CD4-positive, CD25-positive, alpha-beta regulatory T cell (primary cell): Measurements from ENCODE around the gene NPDC1. TPM values are rescaled to one million over a fixed set of nuclear protein-coding genes. Genes with fewer than 3 reads are reported as not detected.
A peak's percentile ranks its signal among the peaks of the same experiment; 100 is the strongest.

Source experiments
- ATAC-seq, 2 donors: fragments of 150-1000 bp; cut with Tn5 transposase; one replicate each; pipeline ENCODE4 v1.10.0; 2021; ENCODE audit warnings: low read depth in 2 of 2, moderate number of reproducible peaks in 2 of 2, moderate library complexity in 1 of 2
- DNase-seq, 3 donors: peaks; one replicate each; pipeline versions ENCODE4 v3.0.0 to v3.0.0-alpha.2; 2012 to 2022; ENCODE audit warnings: mixed read lengths in 1 of 3
- H3K27ac ChIP-seq: one replicate; pipeline ENCODE4 v1.7.0; 2013; ENCODE audit warnings: mild to moderate bottlenecking, low read length; ENCODE audit not compliant: insufficient read depth, poor library complexity, severe bottlenecking
- H3K27me3 ChIP-seq: one replicate; pipeline ENCODE4 v1.7.0; 2013; ENCODE audit warnings: low read length; ENCODE audit not compliant: control insufficient read depth, insufficient read depth
- H3K36me3 ChIP-seq: one replicate; pipeline ENCODE4 v1.7.0; 2013; ENCODE audit warnings: mild to moderate bottlenecking, low read length, moderate library complexity; ENCODE audit not compliant: control insufficient read depth, insufficient read depth
- H3K4me1 ChIP-seq: 2 replicates; pipeline ENCODE4 v1.7.0; 2013; ENCODE audit warnings: mild to moderate bottlenecking, low read length; ENCODE audit not compliant: insufficient read depth, control insufficient read depth, poor library complexity, severe bottlenecking
- H3K4me3 ChIP-seq: one replicate; pipeline ENCODE4 v1.7.0; 2013; ENCODE audit warnings: low read depth, mild to moderate bottlenecking, low read length, moderate library complexity
- H3K9me3 ChIP-seq, 2 experiments: 1 replicate in 1 of 2; 2 replicates in 1 of 2; pipeline ENCODE4 v1.7.0; 2013; ENCODE audit warnings: low read length in 2 of 2, mild to moderate bottlenecking in 1 of 2, moderate library complexity in 1 of 2; ENCODE audit not compliant: control insufficient read depth in 2 of 2
- H3K27ac Mint-ChIP-seq, 3 donors: one replicate each; pipeline ENCODE4 v1.8.0; 2020 to 2022; ENCODE audit warnings: mild to moderate bottlenecking in 3 of 3, mixed read lengths in 3 of 3, moderate library complexity in 2 of 3
- H3K27me3 Mint-ChIP-seq: one replicate; pipeline ENCODE4 v1.8.0; 2022; ENCODE audit warnings: mild to moderate bottlenecking, mixed read lengths
- H3K36me3 Mint-ChIP-seq: one replicate; pipeline ENCODE4 v1.8.0; 2020; ENCODE audit warnings: mixed read lengths
- H3K4me1 Mint-ChIP-seq, 4 donors: one replicate each; pipeline ENCODE4 v1.8.0; 2020 to 2022; ENCODE audit warnings: mixed read lengths in 4 of 4, mild to moderate bottlenecking in 1 of 4
- H3K4me3 Mint-ChIP-seq, 4 donors: one replicate each; pipeline ENCODE4 v1.8.0; 2020 to 2022; ENCODE audit warnings: mild to moderate bottlenecking in 4 of 4, mixed read lengths in 4 of 4, moderate library complexity in 3 of 4
- H3K9me3 Mint-ChIP-seq, 7 donors: one replicate each; pipeline ENCODE4 v1.8.0; 2020 to 2022; ENCODE audit warnings: mixed read lengths in 7 of 7, mild to moderate bottlenecking in 3 of 7, moderate library complexity in 2 of 7
- polyA plus RNA-seq, 4 donors: library from polyadenylated mRNA; unstranded; fragments of 300-500 nt; fragmentation: Illumina TruSeq; gene quantifications; one replicate each; pipeline ENCODE4 v1.2.3, GENCODE V29; 2021
- total RNA-seq: library from RNA; stranded (reverse); gene quantifications from one replicate; pipeline ENCODE4 v1.2.3, GENCODE V29; 2022

Gene NPDC1
- total and polyA plus RNA-seq, 5 donors from 2014 or later: 4.2 to 106 (median 12.1) TPM

- H3K9me3 ChIP-seq: no peaks in the 10 kb centered on the region
- peak within 1 kb of the TSS; percentile 86 to 95 (median 89) for H3K4me3 Mint-ChIP-seq
- peaks cover 0 to 4% (median 0%) of the 10 kb centered on the region in 7 donors for H3K9me3 Mint-ChIP-seq
- H3K27ac ChIP-seq: peak within 1 kb of the TSS; percentile 85
- no peaks in the 10 kb centered on the region for H3K27me3 ChIP-seq
- no peaks in the 10 kb centered on the region for H3K36me3 ChIP-seq
- H3K4me1 ChIP-seq: peaks cover 42% of the 10 kb centered on the region
- H3K4me3 ChIP-seq: peak within 1 kb of the TSS; percentile 48
- H3K36me3 Mint-ChIP-seq: no peaks in the 10 kb centered on the region
- peak within 1 kb of the TSS; percentile 75 to 82 (median 81) for H3K27ac Mint-ChIP-seq
- peaks cover 14% of the 10 kb centered on the region for H3K27me3 Mint-ChIP-seq
- DNase-seq: peak; percentile 89 to 92 (median 92)
- peak; percentile 91 for ATAC-seq
- H3K4me1 Mint-ChIP-seq: peaks cover 0 to 29% (median 12%) of the 10 kb centered on the region in 4 donors
Measured at GRCh38 chr9:136991993-136992818, 53.8 kb downstream of the NPDC1 start, which contains the start of gene PAXX. TSS of gene PAXX (plus strand) at chr9:136992422. CDS start at chr9:136992444, 22 bp downstream.

- Histone ChIP-seq H3K27me3 (peaks cover 2% of the 10 kb centered on the region), H3K9me3 (no peaks in the 10 kb centered on the region), H3K36me3 (no peaks in the 10 kb centered on the region), H3K4me1 (peaks cover 26% of the 10 kb centered on the region), H3K27ac (no peak overlapping the region), H3K4me3 (no peak overlapping the region)
- Mint-ChIP-seq H3K4me1 (peaks cover 0 to 23% (median 9%) of the 10 kb centered on the region in 4 donors), H3K9me3 (peaks cover 0 to 4% (median 0%) of the 10 kb centered on the region in 7 donors), H3K27me3 (peaks cover 24% of the 10 kb centered on the region), H3K4me3 (peak overlapping the region; percentile 77 to 89 (median 86)), H3K36me3 (no peaks in the 10 kb centered on the region), H3K27ac (peak overlapping the region in 1 of 3 donors; percentile 75)
- no peak for ATAC-seq
- DNase-seq: no peak
Measured at GRCh38 chr9:136990242-136990911, 55.6 kb downstream of the NPDC1 start.

Other genes with a start within 250 kb of the NPDC1 start
Only the 30 nearest of the 37 such genes appear.
- 2.7 TPM for gene MAMDC4, start 193.8 kb downstream of the NPDC1 start, total RNA-seq
- gene MAMDC4, start 193.8 kb downstream of the NPDC1 start, polyA plus RNA-seq: under 1 TPM in 1 of 4 donors, not detected in 3; 0.30 TPM
- gene EDF1, start 179.9 kb downstream of the NPDC1 start, total RNA-seq: 219 TPM
- gene EDF1, start 179.9 kb downstream of the NPDC1 start, polyA plus RNA-seq: 100 to 1,000 TPM; 297 to 398 (median 339) TPM
- 28.6 TPM for gene TRAF2, start 159.7 kb downstream of the NPDC1 start, total RNA-seq
- gene TRAF2, start 159.7 kb downstream of the NPDC1 start, polyA plus RNA-seq: 10 to 100 TPM; 11.0 to 23.0 (median 15.6) TPM
- 96.9 TPM for gene FBXW5, start 101.4 kb downstream of the NPDC1 start, total RNA-seq
- 100 to 1,000 TPM in 3 of 4 donors, 10 to 100 TPM in 1; 91.6 to 134 (median 121) TPM for gene FBXW5, start 101.4 kb downstream of the NPDC1 start, polyA plus RNA-seq
- gene C8G, start 100.9 kb downstream of the NPDC1 start, total RNA-seq: 1.1 TPM
- under 1 TPM in 1 of 4 donors, not detected in 3; 0.96 TPM for gene C8G, start 100.9 kb downstream of the NPDC1 start, polyA plus RNA-seq
- gene LCN12, start 93.9 kb downstream of the NPDC1 start, total RNA-seq: 1.4 TPM
- not detected for gene LCN12, start 93.9 kb downstream of the NPDC1 start, polyA plus RNA-seq
- 15.4 TPM for gene PTGDS, start 68.7 kb downstream of the NPDC1 start, total RNA-seq
- gene PTGDS, start 68.7 kb downstream of the NPDC1 start, polyA plus RNA-seq: under 1 TPM in 1 of 4 donors, not detected in 3; 0.47 TPM
- gene LCNL1, start 63.2 kb downstream of the NPDC1 start, total RNA-seq: not detected
- gene LCNL1, start 63.2 kb downstream of the NPDC1 start, polyA plus RNA-seq: not detected
- 83.3 TPM for gene PAXX, start 53.8 kb downstream of the NPDC1 start, total RNA-seq
- 10 to 100 TPM; 46.7 to 67.5 (median 66.0) TPM for gene PAXX, start 53.8 kb downstream of the NPDC1 start, polyA plus RNA-seq
- 1.0 TPM for gene CLIC3, start 49.6 kb downstream of the NPDC1 start, total RNA-seq
- gene CLIC3, start 49.6 kb downstream of the NPDC1 start, polyA plus RNA-seq: 1 to 10 TPM in 3 of 4 donors, under 1 TPM in 1; 0.38 to 4.5 (median 2.9) TPM
- 135 TPM for gene ABCA2, start 17.9 kb downstream of the NPDC1 start, total RNA-seq
- gene ABCA2, start 17.9 kb downstream of the NPDC1 start, polyA plus RNA-seq: 1 to 10 TPM; 3.8 to 4.5 (median 4.3) TPM
- gene FUT7, start 14.1 kb downstream of the NPDC1 start, total RNA-seq: 15.2 TPM
- gene FUT7, start 14.1 kb downstream of the NPDC1 start, polyA plus RNA-seq: 10 to 100 TPM; 31.8 to 79.0 (median 42.9) TPM
- not detected for gene ENTPD2, start 7.9 kb upstream of the NPDC1 start, total RNA-seq
- gene ENTPD2, start 7.9 kb upstream of the NPDC1 start, polyA plus RNA-seq: not detected
- 1.2 TPM for gene SAPCD2, start 24.4 kb upstream of the NPDC1 start, total RNA-seq
- under 1 TPM; 0.09 to 0.62 (median 0.18) TPM for gene SAPCD2, start 24.4 kb upstream of the NPDC1 start, polyA plus RNA-seq
- 14.8 TPM for gene UAP1L1, start 31.3 kb upstream of the NPDC1 start, total RNA-seq
- gene UAP1L1, start 31.3 kb upstream of the NPDC1 start, polyA plus RNA-seq: 1 to 10 TPM; 1.3 to 3.6 (median 1.7) TPM
- gene MAN1B1, start 40.8 kb upstream of the NPDC1 start, total RNA-seq: 71.3 TPM
- 10 to 100 TPM; 42.1 to 53.5 (median 45.7) TPM for gene MAN1B1, start 40.8 kb upstream of the NPDC1 start, polyA plus RNA-seq
- 343 TPM for gene DPP7, start 68.6 kb upstream of the NPDC1 start, total RNA-seq
- 100 to 1,000 TPM; 119 to 164 (median 153) TPM for gene DPP7, start 68.6 kb upstream of the NPDC1 start, polyA plus RNA-seq
- gene GRIN1, start 93.0 kb upstream of the NPDC1 start, total RNA-seq: not detected
- gene GRIN1, start 93.0 kb upstream of the NPDC1 start, polyA plus RNA-seq: not detected
- not detected for gene LRRC26, start 123.9 kb upstream of the NPDC1 start, total RNA-seq
- not detected for gene LRRC26, start 123.9 kb upstream of the NPDC1 start, polyA plus RNA-seq
- not detected for gene TMEM210, start 125.9 kb upstream of the NPDC1 start, total RNA-seq
- not detected for gene TMEM210, start 125.9 kb upstream of the NPDC1 start, polyA plus RNA-seq
- gene ANAPC2, start 142.4 kb upstream of the NPDC1 start, total RNA-seq: 127 TPM
- 1 to 10 TPM; 7.5 to 8.7 (median 8.0) TPM for gene ANAPC2, start 142.4 kb upstream of the NPDC1 start, polyA plus RNA-seq
- 54.3 TPM for gene SSNA1, start 142.5 kb upstream of the NPDC1 start, total RNA-seq
- 100 to 1,000 TPM; 112 to 150 (median 130) TPM for gene SSNA1, start 142.5 kb upstream of the NPDC1 start, polyA plus RNA-seq
- 5.9 TPM for gene TPRN, start 154.6 kb upstream of the NPDC1 start, total RNA-seq
- under 1 TPM; 0.27 to 0.91 (median 0.43) TPM for gene TPRN, start 154.6 kb upstream of the NPDC1 start, polyA plus RNA-seq
- 20.7 TPM for gene TMEM203, start 159.5 kb upstream of the NPDC1 start, total RNA-seq
- gene TMEM203, start 159.5 kb upstream of the NPDC1 start, polyA plus RNA-seq: 100 to 1,000 TPM; 116 to 148 (median 132) TPM
- gene NDOR1, start 159.5 kb upstream of the NPDC1 start, total RNA-seq: 30.0 TPM
- gene NDOR1, start 159.5 kb upstream of the NPDC1 start, polyA plus RNA-seq: 1 to 10 TPM; 3.9 to 7.6 (median 5.0) TPM
- 1.2 TPM for gene RNF208, start 176.1 kb upstream of the NPDC1 start, total RNA-seq
- gene RNF208, start 176.1 kb upstream of the NPDC1 start, polyA plus RNA-seq: not detected
- not detected for gene CYSRT1, start 179.0 kb upstream of the NPDC1 start, total RNA-seq
- gene CYSRT1, start 179.0 kb upstream of the NPDC1 start, polyA plus RNA-seq: not detected
- not detected for gene RNF224, start 181.3 kb upstream of the NPDC1 start, total RNA-seq
- not detected for gene RNF224, start 181.3 kb upstream of the NPDC1 start, polyA plus RNA-seq
- not detected for gene SLC34A3, start 184.7 kb upstream of the NPDC1 start, total RNA-seq
- gene SLC34A3, start 184.7 kb upstream of the NPDC1 start, polyA plus RNA-seq: not detected
- 100 TPM for gene TUBB4B, start 195.1 kb upstream of the NPDC1 start, total RNA-seq
- gene TUBB4B, start 195.1 kb upstream of the NPDC1 start, polyA plus RNA-seq: 10 to 100 TPM; 56.7 to 87.4 (median 71.8) TPM